COLO668 (cell line): ENCODE measurements around the gene M1AP.

ENCODE experiments used
- DNase-seq: peaks from one replicate; lab custom pipeline; 2025; ENCODE audit not compliant: unreplicated experiment; lab: John Stamatoyannopoulos, UW

Gene M1AP, protein sequence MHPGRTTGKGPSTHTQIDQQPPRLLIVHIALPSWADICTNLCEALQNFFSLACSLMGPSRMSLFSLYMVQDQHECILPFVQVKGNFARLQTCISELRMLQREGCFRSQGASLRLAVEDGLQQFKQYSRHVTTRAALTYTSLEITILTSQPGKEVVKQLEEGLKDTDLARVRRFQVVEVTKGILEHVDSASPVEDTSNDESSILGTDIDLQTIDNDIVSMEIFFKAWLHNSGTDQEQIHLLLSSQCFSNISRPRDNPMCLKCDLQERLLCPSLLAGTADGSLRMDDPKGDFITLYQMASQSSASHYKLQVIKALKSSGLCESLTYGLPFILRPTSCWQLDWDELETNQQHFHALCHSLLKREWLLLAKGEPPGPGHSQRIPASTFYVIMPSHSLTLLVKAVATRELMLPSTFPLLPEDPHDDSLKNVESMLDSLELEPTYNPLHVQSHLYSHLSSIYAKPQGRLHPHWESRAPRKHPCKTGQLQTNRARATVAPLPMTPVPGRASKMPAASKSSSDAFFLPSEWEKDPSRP

DNA sequence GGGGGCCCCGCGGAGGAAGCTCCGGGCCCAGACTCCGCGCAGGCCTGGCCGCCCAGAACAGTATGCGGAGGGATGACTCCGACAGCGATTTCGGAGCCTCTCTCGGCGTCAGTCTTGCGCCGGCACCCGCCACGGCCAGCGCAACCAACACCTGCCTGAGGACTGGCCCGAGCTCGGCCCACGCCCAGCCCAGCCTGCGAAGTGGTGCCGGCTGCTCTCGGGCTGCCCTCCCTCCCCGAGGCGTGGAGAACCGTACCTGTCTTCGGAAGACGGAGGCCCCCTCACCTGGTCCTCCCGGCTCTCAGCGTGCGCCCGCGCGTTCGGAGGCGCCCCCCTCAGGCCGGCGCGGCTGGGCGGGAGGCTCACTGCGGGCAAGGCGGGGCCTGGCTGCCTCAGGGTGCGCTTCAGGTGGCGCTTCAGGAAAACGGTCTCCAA, at the start of gene M1AP:
TSS of gene M1AP (minus strand) at position 322 of the 435 bp plus-strand sequence. CDS start 8,055 bp downstream, outside the sequence.
- no peak for DNase-seq

DNA sequence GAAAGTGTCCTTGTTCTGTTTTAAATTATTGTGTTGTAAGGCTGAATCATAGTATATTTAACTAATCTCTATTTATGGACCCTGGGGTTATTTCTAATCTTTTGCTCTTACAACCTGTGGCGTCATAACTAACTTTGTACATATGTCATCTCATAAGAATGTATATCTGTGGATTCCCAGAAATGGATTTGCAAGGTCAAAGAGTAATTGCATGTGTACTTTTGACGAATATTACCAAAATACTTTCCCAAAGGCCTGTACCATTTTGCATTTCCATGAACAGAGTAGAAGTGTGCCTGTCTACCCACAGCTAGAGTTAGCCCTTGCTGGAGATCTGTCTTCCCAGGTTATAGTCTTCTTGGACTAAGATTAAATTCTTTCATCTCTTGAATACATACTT, 48.7 kb upstream of the M1AP start:
- no peak for DNase-seq

DNA sequence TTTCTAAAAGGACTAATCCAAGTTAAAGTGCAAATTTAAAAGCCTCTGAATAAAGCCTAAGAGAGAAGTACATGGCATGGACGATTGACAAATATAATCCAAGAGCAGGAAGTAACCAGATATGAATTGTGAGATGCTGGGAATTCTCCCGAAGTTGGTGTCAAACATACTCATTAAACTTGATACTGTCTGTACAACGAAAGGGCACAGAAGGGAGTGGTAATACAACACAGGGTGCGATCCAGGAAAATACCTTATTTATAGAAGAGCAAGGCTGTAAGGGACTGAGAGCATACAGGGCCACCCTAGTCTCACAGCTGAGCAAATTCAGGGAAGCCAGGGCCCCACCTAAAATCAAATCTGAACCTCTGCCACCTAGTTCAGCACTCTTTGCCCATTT, 47.5 kb upstream of the M1AP start:
- DNase-seq: no peak

DNA sequence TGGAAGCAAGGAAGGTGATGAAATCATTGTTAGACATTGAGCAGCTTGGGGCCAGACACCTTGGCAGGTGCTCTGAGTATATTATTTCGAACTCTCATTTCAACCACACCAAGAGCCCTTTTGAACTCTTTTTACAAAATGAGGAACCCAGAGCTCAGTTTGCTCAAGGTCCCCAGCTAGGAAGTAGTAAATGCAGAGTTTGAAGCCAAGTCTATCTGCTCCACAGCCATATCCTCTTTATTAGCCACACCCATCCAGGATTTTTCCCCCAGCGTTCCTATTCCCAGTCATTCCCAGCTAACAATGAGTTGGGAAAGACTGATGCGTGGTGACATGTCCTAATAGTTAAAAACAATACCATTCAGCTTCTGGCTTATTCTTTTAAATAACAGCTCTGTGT, 46.2 kb upstream of the M1AP start:
- DNase-seq: no peak

- DNase-seq: no peak
Measured at GRCh38 chr2:74693668-74694067, 45.5 kb upstream of the M1AP start.

DNA sequence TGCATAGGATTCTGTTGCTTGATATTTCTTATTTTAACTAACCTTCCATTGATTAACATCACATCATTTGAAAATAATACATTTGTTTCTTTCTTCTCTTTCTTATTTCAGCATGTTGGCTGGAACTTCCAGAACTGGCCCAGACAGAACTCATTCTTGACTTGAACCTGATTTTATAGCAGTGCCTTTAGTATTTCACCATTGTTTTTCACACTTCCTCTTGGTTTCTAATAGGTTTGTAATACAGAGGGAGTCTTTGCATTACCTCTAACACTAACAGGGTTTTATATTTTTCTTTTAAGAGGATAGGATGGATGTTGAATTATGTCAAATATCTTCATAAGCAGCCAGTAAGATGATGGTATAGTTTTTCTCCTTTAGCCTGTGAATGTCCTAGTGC, 45.1 kb upstream of the M1AP start:
- DNase-seq: no peak

- no peak for DNase-seq
Measured at GRCh38 chr2:74691929-74692328, 43.8 kb upstream of the M1AP start.

DNA sequence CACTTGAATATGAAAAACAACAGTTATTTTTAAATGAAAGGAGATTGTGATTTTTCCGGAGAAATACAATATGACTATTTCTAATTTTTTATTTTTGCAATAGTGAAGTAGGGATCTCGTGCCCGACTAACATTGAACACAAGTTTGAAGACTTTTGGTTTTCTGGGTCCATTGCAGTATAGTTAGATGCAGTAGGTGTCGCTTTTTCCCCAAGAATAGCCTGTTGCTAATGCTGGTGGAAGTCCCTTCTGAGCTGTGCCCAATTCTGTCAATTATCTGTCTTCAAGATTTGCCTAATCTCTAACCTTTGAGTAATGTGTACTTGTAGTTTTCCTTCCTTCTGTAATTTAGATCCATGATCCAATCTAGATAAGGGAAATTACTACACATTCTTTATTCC, 42.4 kb upstream of the M1AP start:
- DNase-seq: peak; percentile 12

- DNase-seq: no peak
Measured at GRCh38 chr2:74689671-74690070, 41.5 kb upstream of the M1AP start.

DNA sequence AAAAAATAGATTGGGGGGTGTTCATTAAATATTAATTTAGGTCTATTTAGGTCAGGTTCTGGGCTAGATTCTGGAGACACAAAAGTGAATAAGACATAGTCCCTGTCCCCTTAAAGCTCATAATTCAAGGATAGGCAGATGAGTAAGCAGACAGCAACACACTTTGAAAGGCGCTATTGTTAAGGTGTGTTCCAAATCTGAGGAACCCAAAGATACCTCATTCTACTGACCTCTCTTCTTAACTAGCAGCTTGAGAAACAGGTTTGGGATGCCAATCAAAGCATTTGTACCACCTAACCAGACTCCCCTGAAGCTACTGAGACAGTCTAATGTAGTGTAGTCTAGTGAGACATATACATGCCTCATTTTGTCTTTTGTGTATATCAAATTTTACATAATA, 40.8 kb upstream of the M1AP start:
- DNase-seq: no peak

DNA sequence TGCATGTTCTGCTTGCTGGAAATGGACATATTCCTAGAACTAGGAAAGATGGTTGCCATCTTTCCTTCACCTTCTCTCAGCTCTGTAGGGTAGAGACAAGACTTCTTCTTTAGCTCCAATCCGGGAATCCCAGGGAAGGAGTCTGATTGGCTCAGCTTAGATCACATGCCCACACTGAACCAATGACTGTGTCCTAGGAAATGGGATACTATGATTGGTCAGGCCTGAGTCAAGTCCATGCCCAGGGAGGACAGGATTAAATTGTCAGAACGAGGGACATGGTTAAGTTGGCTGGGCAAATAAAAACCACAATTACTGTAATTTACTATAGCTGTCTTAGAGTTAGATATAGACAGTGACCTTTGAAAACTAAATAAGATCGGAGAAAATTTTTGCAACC, 37.3 kb upstream of the M1AP start:
- no peak for DNase-seq

DNA sequence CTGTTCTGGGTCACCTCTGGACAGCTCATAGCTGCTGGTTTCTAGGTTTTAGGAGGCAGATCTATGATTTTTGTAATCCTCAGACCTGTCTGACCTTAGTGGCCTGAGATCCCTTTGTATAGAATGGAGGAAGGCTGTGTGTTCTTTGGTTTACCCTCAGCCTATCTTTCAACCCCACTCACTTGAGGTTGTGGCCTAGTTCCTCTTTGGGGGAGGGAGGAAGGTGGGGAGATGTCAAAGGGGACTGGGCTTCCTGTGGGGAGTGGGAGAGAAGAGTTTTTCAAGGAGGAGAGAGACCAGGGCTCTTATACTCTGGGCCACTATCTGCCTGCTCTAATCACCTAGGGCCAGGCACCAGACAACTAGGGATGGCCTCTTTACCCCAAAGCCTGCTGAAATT, 34.4 kb upstream of the M1AP start:
- DNase-seq: no peak

DNA sequence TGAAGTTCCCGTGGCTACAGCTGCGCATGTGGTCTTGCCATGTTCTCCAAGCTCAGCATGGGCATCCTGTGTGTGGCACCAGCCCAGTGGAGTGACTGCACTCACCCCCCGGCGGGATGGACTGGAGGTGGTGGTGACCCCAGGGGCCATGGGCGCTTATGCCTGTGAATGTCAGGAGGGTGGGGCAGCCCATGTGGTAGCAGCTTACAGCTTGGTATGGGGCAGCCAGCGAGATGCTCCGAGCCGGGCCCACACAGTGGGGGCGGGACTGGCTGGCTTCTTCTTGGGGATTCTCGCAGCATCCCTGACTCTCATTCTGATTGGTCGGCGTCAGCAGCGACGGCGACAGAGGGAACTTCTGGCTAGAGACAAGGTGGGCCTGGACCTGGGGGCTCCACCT, 31.5 kb upstream of the M1AP start:
- no peak for DNase-seq

- no peak for DNase-seq
Measured at GRCh38 chr2:74676331-74676730, 28.2 kb upstream of the M1AP start.

GRCh38 chr2:74675090-74675489, 27.0 kb upstream of the M1AP start:
- no peak for DNase-seq

GRCh38 chr2:74673826-74674528, 25.8 kb upstream of the M1AP start:
- no peak for DNase-seq

- no peak for DNase-seq
Measured at GRCh38 chr2:74671479-74671878, 23.3 kb upstream of the M1AP start.

DNA sequence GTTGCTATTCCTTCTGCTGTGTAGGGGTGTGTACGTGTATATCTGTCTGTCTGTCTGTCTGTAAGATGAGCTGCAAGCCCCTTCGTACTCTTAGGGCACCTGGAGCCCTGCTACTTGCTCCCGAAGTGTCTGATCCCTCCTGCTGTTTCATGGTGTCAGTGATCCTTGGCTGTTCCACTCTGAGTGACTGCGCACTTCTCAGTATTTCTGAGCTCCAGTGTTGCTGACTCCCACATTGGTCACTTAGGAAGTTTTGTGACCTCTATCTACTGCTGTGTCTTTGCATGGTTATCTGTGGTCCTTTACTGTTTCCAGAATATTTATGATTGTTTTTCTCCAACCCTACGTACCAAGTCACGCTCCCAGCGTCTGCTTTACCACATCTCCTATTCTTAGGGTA, 22.1 kb upstream of the M1AP start:
- DNase-seq: no peak

DNA sequence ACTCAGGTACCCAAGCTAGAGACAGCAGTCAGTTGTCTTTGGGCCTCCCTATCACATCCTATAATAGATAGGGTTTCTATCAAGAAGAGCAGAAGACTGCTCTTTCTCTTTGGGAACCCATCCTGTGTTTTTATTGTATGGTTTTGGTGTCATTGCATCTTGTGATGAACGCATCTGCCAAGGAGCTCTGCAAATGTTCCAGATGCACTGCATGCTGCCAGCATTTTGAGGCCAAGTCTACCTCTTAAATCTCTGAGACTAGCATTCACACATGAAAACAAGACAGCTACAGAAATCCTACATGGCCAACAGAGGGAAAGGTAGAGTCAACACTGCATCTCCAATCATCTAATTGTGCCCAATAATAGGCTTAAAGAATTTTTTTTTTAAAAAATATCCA, 20.0 kb upstream of the M1AP start:
- DNase-seq: no peak

GRCh38 chr2:74659462-74659861, 11.3 kb upstream of the M1AP start:
- no peak for DNase-seq

DNA sequence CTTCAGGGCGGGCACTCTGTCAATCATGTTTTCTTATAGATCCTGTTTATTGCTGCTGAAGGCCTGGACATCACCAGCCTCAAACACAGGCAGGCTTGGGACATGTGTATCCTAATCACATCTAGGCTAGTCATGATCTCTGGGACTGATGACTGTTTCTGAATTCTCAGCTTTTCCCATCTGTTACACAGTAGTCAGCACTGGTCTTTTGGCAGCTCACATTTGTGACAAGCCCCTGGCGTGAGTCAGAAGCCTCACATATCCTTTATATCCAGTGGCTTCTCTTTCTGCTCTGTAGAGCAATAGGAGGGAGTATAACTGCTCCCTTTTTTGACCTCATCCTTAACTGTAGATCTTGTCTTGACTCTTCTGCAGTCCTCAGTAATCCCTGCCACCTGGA, 10.4 kb upstream of the M1AP start:
- no peak for DNase-seq

- no peak for DNase-seq
Measured at GRCh38 chr2:74655579-74655978, 7.4 kb upstream of the M1AP start.
